NCI-H2029 (cell line): ENCODE measurements around the gene UROC1.
A peak's percentile ranks its signal among the peaks of the same experiment; 100 is the strongest.
"Not testable (repeated sequence)": the region's sequence is repeated elsewhere in the genome, so short reads cannot be mapped to it uniquely, and the experiment has no call there.

Source experiments
- DNase-seq: peaks from one replicate; lab custom pipeline; 2025; lab: John Stamatoyannopoulos, UW

UROC1 gene

DNA sequence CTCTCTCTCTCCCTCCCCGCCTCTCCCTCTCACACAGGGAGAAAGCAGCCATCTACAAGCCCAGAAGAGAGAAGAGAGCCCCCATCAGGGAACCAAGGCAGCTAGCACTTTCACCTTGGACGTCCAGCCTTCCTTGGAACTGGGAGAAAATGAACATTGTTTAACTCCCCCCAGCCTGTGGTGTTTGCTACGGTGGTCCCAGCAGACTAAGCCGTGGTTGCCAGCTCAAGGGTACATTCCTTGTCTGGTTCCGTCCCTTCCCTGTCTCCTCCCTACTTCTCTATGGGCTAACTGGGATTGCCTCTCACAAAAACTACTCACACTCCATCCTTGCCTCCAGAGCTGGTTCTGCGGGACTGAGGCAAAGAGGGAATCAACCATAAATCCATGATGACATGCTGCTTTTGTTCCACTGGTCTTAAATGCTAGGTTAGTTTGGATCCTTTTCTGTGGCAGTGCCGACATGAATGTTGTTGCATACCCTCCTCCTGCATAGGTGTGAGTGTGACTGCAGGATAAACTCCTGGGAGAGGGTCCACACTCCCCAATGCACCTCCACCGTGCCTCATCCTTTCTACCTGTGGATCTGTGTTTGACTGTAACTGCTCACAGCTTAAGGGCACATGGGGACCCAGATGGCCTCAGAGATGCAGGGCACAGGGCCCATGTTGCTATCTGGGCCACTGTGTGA is 29.1 kb upstream of the UROC1 start:
- DNase-seq, result no peak

DNA sequence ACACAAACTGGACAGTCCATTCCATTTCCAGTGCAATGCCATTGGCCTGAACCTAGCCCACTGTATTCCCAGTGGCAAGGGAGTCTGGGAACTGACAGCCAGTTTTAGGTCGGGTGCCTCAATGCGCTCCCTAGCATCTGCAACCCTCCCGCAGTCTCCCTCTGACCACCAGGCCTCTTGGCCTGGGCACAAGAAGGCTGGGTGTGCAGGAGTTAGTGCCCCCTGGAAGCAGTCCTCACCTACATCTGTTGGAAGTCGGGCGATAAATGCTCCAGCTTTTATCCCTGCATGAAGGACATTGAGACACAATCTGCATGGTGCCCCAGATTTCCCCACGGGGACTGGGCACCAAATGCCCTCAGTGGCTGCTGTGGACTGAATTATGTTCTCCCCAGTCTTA is 28.4 kb upstream of the UROC1 start:
- no peak for DNase-seq

GRCh38 chr3:126545544-126545943 is 28.0 kb upstream of the UROC1 start:
- no peak for DNase-seq

DNA sequence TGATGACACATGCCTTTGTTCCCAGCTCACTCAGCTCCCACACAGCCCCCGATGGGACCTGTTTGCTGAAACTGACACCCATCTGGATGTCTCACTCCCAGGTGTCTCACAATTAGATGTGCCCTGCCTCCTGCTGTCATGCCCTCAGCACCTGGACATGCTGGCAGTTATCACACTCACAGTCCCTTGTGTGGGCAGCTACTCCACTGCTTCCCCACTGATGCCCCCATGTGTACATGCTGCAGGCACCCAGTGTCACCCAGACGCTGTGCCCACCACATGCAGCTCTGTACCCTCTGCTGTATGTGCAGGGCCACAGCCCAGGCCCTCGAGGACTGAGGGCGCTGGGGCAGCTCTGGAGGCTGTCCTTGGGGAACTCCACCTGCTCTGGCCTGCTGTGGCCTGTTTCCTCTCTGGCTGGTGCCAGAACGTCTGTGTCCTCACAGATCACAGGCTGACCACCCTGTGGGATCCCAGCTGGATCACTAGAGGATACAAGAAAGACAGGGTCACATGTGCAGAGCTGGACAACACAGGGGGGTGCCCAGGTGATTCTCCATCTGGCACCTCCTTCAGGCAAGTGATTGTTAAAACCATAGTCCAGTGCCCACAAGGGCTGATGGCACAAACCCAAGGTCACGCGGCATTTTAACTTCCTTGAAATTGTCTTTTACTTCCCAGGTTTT is 27.2 kb upstream of the UROC1 start:
- DNase-seq, result no peak

GRCh38 chr3:126543457-126544061 is 26.0 kb upstream of the UROC1 start:
- DNase-seq, result no peak

GRCh38 chr3:126542340-126543241 is 25.0 kb upstream of the UROC1 start:
- DNase-seq, result no peak

- no peak for DNase-seq
Observed at GRCh38 chr3:126541628-126542339, 24.2 kb upstream of the UROC1 start.

DNA sequence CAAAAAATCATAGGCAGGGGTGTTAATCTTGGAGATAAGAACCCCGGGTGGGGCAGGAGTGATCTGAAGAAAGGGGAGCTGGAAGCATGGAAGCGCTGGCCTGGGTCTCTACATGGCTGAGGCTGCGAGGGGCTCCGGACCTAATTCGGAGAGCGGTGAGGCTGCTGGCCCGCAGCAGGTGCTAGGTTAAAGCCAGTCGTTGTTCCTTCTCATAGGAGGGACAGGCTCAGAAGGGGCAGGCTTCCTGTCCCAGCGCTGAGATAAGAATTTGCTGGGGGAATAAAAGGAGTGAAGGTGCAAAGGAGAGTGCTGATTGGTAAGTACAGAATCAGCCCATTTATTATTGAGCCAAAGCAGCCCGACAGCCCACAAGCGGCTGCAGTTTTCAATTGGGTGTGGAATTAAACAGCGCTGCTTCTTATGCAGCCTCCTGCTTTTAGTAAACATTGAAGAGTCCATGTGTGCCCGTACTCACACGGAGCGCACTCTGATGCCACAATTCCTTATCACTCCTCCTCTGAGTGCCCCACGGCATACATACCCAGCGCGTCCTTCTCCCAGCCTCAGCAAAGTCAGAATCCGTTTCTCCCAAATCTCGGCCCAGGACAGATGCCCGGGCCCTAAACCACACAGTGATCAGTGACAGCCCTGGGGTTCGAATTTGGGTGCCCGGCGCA is 23.5 kb upstream of the UROC1 start:
- no peak for DNase-seq

DNA sequence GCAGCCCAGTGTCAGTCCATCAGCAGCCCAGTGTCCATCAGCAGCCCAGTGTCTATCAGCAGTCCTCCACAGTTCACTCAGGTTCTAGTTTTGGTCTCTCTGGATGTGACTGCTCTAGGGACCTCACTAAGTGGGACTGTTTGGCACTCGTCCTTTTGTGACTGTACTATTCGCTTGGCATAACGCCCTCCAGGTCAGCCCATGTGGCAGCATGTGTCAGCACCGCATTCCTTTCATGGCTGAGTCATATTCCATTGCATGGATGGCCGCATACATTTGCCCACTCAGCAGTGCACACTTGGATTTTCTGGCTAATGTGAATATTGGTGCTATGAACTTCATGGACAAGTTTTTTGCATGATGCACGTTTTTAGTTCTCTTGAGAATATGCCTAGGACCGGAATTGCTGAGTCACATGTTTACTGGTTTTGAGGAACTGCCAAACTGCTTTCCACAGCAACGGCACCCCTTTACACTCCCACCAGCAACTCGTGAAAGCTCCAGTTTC is 22.8 kb upstream of the UROC1 start:
- no peak for DNase-seq

GRCh38 chr3:126539558-126540250 is 22.1 kb upstream of the UROC1 start:
- no peak for DNase-seq

GRCh38 chr3:126538966-126539365 is 21.4 kb upstream of the UROC1 start:
- no peak for DNase-seq

GRCh38 chr3:126538316-126538715 is 20.7 kb upstream of the UROC1 start:
- DNase-seq, result no peak

DNA sequence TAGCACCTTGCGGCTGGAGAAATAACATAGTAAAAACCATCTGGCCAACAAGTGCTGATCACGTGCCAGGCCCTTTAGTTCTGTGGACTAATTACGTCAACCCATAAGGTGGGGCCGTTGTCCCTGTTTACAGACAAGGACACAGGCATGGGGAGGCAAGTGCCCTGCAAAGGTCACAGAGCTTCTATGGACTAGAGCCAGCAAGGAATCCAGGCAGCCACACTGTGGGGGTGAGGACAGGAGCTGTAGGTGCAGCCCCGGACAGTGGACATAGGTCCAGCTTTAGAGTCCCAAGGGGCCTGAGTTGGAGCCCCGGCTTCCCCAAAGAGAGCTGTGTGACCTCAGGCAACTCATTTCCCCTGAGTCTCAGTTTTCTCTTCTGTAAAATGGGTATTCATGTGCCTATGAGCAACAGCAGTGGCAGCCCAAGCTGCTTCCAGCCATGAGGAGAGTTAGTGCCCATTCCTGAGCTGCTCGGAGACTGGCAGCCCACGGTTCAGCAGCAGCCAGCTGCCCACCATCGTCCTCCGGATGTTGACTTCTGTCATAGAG is 20.2 kb upstream of the UROC1 start:
- DNase-seq, result peak; percentile 91

- peak; percentile 40 for DNase-seq
Observed at GRCh38 chr3:126537116-126537729, 19.6 kb upstream of the UROC1 start.

- no peak for DNase-seq
Observed at GRCh38 chr3:126536126-126536525, 18.6 kb upstream of the UROC1 start.

- no peak for DNase-seq
Observed at GRCh38 chr3:126535636-126536035, 18.1 kb upstream of the UROC1 start.

- DNase-seq, result not testable (repeated sequence)
Observed at GRCh38 chr3:126534716-126535115, 17.1 kb upstream of the UROC1 start.

DNA sequence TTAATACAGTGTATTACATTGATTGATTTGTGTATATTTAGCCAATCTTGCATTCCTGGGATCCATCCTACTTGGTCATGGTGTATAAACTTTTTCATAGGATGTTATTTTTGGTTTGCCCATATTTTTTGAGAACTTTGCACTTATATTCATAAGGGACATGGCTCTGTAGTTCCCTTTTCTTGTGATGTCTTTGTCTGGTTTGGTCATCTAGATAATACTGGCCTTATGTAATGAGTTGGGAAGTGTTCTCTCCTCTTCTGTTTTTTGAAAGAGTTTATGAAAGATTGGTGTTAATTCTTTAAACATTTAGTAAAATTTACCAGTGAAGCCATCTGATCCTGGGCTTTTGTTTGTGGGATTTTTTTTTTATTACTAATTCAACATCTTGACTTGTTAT is 15.9 kb upstream of the UROC1 start:
- DNase-seq, result no peak

GRCh38 chr3:126531051-126531330 is 13.4 kb upstream of the UROC1 start:
- no peak for DNase-seq
